SK-N-SH treated with all-trans-retinoic acid at 6 μM for 48 hours (cell line): ENCODE results near the gene TECR.
A peak's percentile ranks its signal among the peaks of the same experiment; 100 is the strongest.

ENCODE experiments used
- ATAC-seq: fragments of 200-7000 bp; cut with Tn5 transposase; 3 replicates; pipeline ENCODE4 v1.9.1; 2020; ENCODE audit warnings: mild to moderate bottlenecking, moderate library complexity
- ARNTL ChIP-seq: fragments of 450-650 bp; formaldehyde crosslinking; IDR thresholded peaks from 2 replicates; pipeline ENCODE4 v1.5.0; 2020; ENCODE audit warnings: low read depth, mild to moderate bottlenecking, moderate library complexity, borderline replicate concordance
- BACH2 ChIP-seq: fragments of 250-450 bp; sonication (Bioruptor Pico); IDR thresholded peaks from 2 replicates; pipeline ENCODE4 v1.9.0; 2021; ENCODE audit warnings: mild to moderate bottlenecking, borderline replicate concordance
- CREB5 ChIP-seq: fragments of 250-450 bp; sonication (Bioruptor Pico); IDR thresholded peaks from 2 replicates; pipeline ENCODE4 v1.5.1; 2020; ENCODE audit warnings: low read depth, mild to moderate bottlenecking, moderate library complexity
- CSDC2 ChIP-seq: fragments of 250-450 bp; sonication (Bioruptor Pico); IDR thresholded peaks from 2 replicates; pipeline ENCODE4 v1.5.0; 2020; ENCODE audit warnings: mild to moderate bottlenecking, moderate library complexity
- ESRRG ChIP-seq: fragments of 250-450 bp; sonication (Bioruptor Pico); IDR thresholded peaks from 2 replicates; pipeline ENCODE4 v1.6.1; 2021; ENCODE audit warnings: mild to moderate bottlenecking
- GLIS3 ChIP-seq: fragments of 250-450 bp; sonication (Bioruptor Pico); IDR thresholded peaks from 2 replicates; pipeline ENCODE4 v1.5.0; 2020; ENCODE audit warnings: mild to moderate bottlenecking, moderate library complexity
- ISL1 ChIP-seq: fragments of 250-450 bp; sonication (Bioruptor Pico); IDR thresholded peaks from 2 replicates; pipeline ENCODE4 v2.1.2; 2022; ENCODE audit warnings: mild to moderate bottlenecking, moderate library complexity
- OSR1 ChIP-seq: fragments of 250-450 bp; sonication (Bioruptor Pico); IDR thresholded peaks from 2 replicates; pipeline ENCODE4 v1.8.0; 2022; ENCODE audit warnings: moderate library complexity, mild to moderate bottlenecking, inconsistent platforms
- PPARA ChIP-seq: fragments of 250-450 bp; sonication (Bioruptor Pico); IDR thresholded peaks from 2 replicates; pipeline ENCODE4 v1.5.0; 2020; ENCODE audit warnings: mild to moderate bottlenecking, borderline replicate concordance
- RARB ChIP-seq: fragments of 250-450 bp; sonication (Bioruptor Pico); IDR thresholded peaks from 2 replicates; pipeline ENCODE4 v1.8.0; 2021; ENCODE audit warnings: mild to moderate bottlenecking, moderate library complexity
- SNAI2 ChIP-seq: fragments of 250-450 bp; sonication (Bioruptor Pico); IDR thresholded peaks from 2 replicates; pipeline ENCODE4 v1.5.0; 2020; ENCODE audit warnings: mild to moderate bottlenecking, moderate library complexity
- TCF4 ChIP-seq: fragments of 250-450 bp; sonication (Bioruptor Pico); IDR thresholded peaks from 2 replicates; pipeline ENCODE4 v1.8.0; 2021; ENCODE audit warnings: mild to moderate bottlenecking, moderate library complexity, borderline replicate concordance
- TOX ChIP-seq: fragments of 250-450 bp; sonication (Bioruptor Pico); IDR thresholded peaks from 2 replicates; pipeline ENCODE4 v1.8.0; 2021; ENCODE audit warnings: mild to moderate bottlenecking, moderate library complexity, borderline replicate concordance
- ZC3H10 ChIP-seq: fragments of 250-450 bp; sonication (Bioruptor Pico); IDR thresholded peaks from 2 replicates; pipeline ENCODE4 v1.5.1; 2021; ENCODE audit warnings: mild to moderate bottlenecking, moderate library complexity
- ZFP3 ChIP-seq: fragments of 250-450 bp; sonication (Bioruptor Pico); IDR thresholded peaks from 2 replicates; pipeline ENCODE4 v1.5.0; 2020; ENCODE audit warnings: mild to moderate bottlenecking, moderate library complexity
- ZFP30 ChIP-seq: fragments of 450-650 bp; formaldehyde crosslinking; IDR thresholded peaks from 2 replicates; pipeline ENCODE4 v1.5.0; 2022; ENCODE audit warnings: mild to moderate bottlenecking, moderate library complexity
- ZNF565 ChIP-seq: fragments of 450-650 bp; formaldehyde crosslinking; conservative IDR thresholded peaks from 2 replicates; pipeline ENCODE4 v1.5.0; 2020; ENCODE audit warnings: low read depth, mild to moderate bottlenecking, moderate library complexity
- ZNF70 ChIP-seq: fragments of 450-650 bp; formaldehyde crosslinking; IDR thresholded peaks from 2 replicates; pipeline ENCODE4 v1.5.0; 2020; ENCODE audit warnings: mild to moderate bottlenecking, moderate library complexity
- ZNF8 ChIP-seq: fragments of 450-650 bp; formaldehyde crosslinking; IDR thresholded peaks from 2 replicates; pipeline ENCODE4 v1.5.0; 2020; ENCODE audit warnings: mild to moderate bottlenecking, moderate library complexity
- TF ChIP-seq, protein P1 (sequence below): fragments of 250-450 bp; sonication (Bioruptor Pico); IDR thresholded peaks from 2 replicates; pipeline ENCODE4 v1.5.1; 2021; ENCODE audit warnings: mild to moderate bottlenecking, moderate library complexity
- TF ChIP-seq, protein P2 (sequence below): fragments of 250-450 bp; sonication (Bioruptor Pico); IDR thresholded peaks from 2 replicates; pipeline ENCODE4 v1.8.0; 2020; ENCODE audit warnings: mild to moderate bottlenecking, moderate library complexity, borderline replicate concordance

TECR gene

GRCh38 chr19:14555918-14556661, 26.7 kb downstream of the TECR start:
- ATAC-seq = peak; percentile 50
- no peak for TF ChIP-seq RARB (CRISPR knock-in tag)
- TF ChIP-seq TCF4 (CRISPR knock-in tag) = no peak
- TF ChIP-seq ESRRG (CRISPR knock-in tag) = no peak
- no peak for TF ChIP-seq ZNF70 (CRISPR knock-in tag)
- TF ChIP-seq, protein P1, sequence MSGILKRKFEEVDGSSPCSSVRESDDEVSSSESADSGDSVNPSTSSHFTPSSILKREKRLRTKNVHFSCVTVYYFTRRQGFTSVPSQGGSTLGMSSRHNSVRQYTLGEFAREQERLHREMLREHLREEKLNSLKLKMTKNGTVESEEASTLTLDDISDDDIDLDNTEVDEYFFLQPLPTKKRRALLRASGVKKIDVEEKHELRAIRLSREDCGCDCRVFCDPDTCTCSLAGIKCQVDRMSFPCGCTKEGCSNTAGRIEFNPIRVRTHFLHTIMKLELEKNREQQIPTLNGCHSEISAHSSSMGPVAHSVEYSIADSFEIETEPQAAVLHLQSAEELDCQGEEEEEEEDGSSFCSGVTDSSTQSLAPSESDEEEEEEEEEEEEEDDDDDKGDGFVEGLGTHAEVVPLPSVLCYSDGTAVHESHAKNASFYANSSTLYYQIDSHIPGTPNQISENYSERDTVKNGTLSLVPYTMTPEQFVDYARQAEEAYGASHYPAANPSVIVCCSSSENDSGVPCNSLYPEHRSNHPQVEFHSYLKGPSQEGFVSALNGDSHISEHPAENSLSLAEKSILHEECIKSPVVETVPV (CRISPR knock-in tag) = no peak
- TF ChIP-seq SNAI2 (CRISPR knock-in tag) = no peak
- TF ChIP-seq BACH2 (CRISPR knock-in tag) = no peak
- no peak for TF ChIP-seq ZFP3
- TF ChIP-seq OSR1 (CRISPR knock-in tag) = no peak

GRCh38 chr19:14556662-14557188, 27.3 kb downstream of the TECR start:
- ATAC-seq = peak; percentile 93

DNA sequence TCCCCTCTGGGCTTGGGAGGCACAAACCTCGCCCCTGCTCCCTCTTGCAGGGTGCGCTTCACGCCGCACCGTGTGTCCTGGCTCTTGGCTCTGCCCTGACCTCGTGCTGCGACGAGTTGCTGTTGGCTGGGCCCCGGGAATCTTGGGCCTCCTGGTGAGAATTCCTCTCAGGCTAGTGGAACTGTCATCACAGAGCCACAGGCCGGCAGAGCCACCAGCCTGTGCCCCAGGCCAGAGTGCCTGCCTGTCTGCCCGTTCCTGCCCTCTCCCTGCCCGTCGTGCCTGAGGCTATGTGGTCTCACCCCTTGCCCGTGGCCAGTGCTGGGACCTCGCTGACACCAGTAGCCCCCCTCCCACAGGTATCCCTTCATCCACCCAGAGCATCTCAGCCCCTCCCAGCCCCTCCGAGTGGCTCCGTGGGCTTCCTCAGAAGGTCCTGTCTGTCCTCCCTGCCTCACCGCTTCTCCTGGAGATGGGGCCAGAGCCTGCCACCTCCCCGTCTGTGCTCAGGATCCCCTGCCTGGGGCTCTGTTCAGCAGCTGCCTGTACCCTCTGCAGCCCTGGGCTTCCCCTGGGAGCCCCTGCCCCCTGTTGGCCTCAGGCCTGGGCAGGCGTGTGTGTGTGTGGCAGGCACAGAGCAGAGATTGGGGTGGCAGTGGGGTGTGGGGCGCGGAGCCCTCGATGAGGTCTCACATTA, 29.1 kb downstream of the TECR start:
- no peak for ATAC-seq
- TF ChIP-seq ARNTL (CRISPR knock-in tag) (no peak), TCF4 (CRISPR knock-in tag) (no peak), PPARA (CRISPR knock-in tag) (no peak)
- TF ChIP-seq, protein P1 (CRISPR knock-in tag) = no peak

More at GRCh38 chr19:14556662-14557188, 27.3 kb downstream of the TECR start:
- TF ChIP-seq CSDC2 (CRISPR knock-in tag) = no peak
- TF ChIP-seq ARNTL (CRISPR knock-in tag) = no peak
- TF ChIP-seq OSR1 (CRISPR knock-in tag) = no peak
- TF ChIP-seq, protein P2, sequence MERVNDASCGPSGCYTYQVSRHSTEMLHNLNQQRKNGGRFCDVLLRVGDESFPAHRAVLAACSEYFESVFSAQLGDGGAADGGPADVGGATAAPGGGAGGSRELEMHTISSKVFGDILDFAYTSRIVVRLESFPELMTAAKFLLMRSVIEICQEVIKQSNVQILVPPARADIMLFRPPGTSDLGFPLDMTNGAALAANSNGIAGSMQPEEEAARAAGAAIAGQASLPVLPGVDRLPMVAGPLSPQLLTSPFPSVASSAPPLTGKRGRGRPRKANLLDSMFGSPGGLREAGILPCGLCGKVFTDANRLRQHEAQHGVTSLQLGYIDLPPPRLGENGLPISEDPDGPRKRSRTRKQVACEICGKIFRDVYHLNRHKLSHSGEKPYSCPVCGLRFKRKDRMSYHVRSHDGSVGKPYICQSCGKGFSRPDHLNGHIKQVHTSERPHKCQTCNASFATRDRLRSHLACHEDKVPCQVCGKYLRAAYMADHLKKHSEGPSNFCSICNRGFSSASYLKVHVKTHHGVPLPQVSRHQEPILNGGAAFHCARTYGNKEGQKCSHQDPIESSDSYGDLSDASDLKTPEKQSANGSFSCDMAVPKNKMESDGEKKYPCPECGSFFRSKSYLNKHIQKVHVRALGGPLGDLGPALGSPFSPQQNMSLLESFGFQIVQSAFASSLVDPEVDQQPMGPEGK (CRISPR knock-in tag) = no peak
- no peak for TF ChIP-seq ZNF8
- no peak for TF ChIP-seq RARB (CRISPR knock-in tag)
- TF ChIP-seq BACH2 (CRISPR knock-in tag) = no peak
- TF ChIP-seq ZC3H10 = no peak
- TF ChIP-seq SNAI2 (CRISPR knock-in tag) = no peak

- ATAC-seq = no peak
- TF ChIP-seq PPARA (CRISPR knock-in tag) (no peak), ISL1 (CRISPR knock-in tag) (no peak)
Measured at GRCh38 chr19:14559916-14560775, 30.8 kb downstream of the TECR start.

- no peak for ATAC-seq
Measured at GRCh38 chr19:14560776-14561108, 31.3 kb downstream of the TECR start.

More at GRCh38 chr19:14560776-14561108, 31.3 kb downstream of the TECR start:
- no peak for TF ChIP-seq TOX (CRISPR knock-in tag)
- no peak for TF ChIP-seq CSDC2 (CRISPR knock-in tag)
- TF ChIP-seq ZNF565 = no peak
- TF ChIP-seq ESRRG (CRISPR knock-in tag) = no peak
- TF ChIP-seq CREB5 (CRISPR knock-in tag) = no peak
- TF ChIP-seq ZFP30 = no peak
- TF ChIP-seq ZNF8 = no peak
- TF ChIP-seq ARNTL (CRISPR knock-in tag) = no peak
- TF ChIP-seq, protein P1 (CRISPR knock-in tag) = no peak
- TF ChIP-seq BACH2 (CRISPR knock-in tag) = no peak
- no peak for TF ChIP-seq GLIS3 (CRISPR knock-in tag)
